Endometrial microvascular endothelial cells (primary cell): Measurements from ENCODE around the gene NAA20. TPM values are rescaled to one million over a fixed set of nuclear protein-coding genes. Genes with fewer than 3 reads are reported as not detected.

Source experiments
- in situ Hi-C: cut with HindIII; loops from 2 replicates; pipeline ENCODE4 v1.10.0; 2017; ENCODE audit warnings: low sequenced_read_pairs, low pct_unique_long_range_greater_than_20kb; ENCODE audit errors: inconsistent ontology term
- total RNA-seq: library from RNA; depleted of rRNA; stranded (reverse); fragments of >200 nt; gene quantifications from one replicate; pipeline ENCODE4 v1.2.3, GENCODE V29; 2015; ENCODE audit errors: inconsistent ontology term

The NAA20 gene
- total RNA-seq, 1 donor from 2014 or later, result 57.0 TPM

GRCh38 chr20:20005342-20005741, 11.8 kb upstream of the NAA20 start:
- in situ Hi-C loops, result no loop called here

GRCh38 chr20:20009784-20010253, 7.3 kb upstream of the NAA20 start:
- in situ Hi-C loops, result no loop called here

- in situ Hi-C loops, result no loop called here
These were observed 6.3 kb upstream of the NAA20 start for GRCh38 chr20:20010639-20011500.

- in situ Hi-C loops, result no loop called here
These were observed 4.6 kb upstream of the NAA20 start for GRCh38 chr20:20012541-20012940.

- in situ Hi-C loops, result no loop called here
These were observed 2.5 kb upstream of the NAA20 start for GRCh38 chr20:20014659-20015058.

- in situ Hi-C loops, result no loop called here
These were observed 653 bp downstream of the NAA20 start for GRCh38 chr20:20017844-20018185.

- in situ Hi-C loops, result no loop called here
These were observed 1.2 kb downstream of the NAA20 start for GRCh38 chr20:20018366-20018765.

- in situ Hi-C loops, result no loop called here
These were observed 2.0 kb downstream of the NAA20 start for GRCh38 chr20:20019123-20019522.

- in situ Hi-C loops, result no loop called here
These were observed 3.7 kb downstream of the NAA20 start for GRCh38 chr20:20020908-20021307.

- in situ Hi-C loops, result no loop called here
These were observed 4.7 kb downstream of the NAA20 start for GRCh38 chr20:20021835-20022234.

- in situ Hi-C loops, result no loop called here
These were observed 5.3 kb downstream of the NAA20 start for GRCh38 chr20:20022498-20022897.

GRCh38 chr20:20023395-20023794, 6.2 kb downstream of the NAA20 start:
- in situ Hi-C loops, result no loop called here

- in situ Hi-C loops, result no loop called here
These were observed 7.8 kb downstream of the NAA20 start for GRCh38 chr20:20024942-20025341.

GRCh38 chr20:20027284-20027683, 10.1 kb downstream of the NAA20 start:
- in situ Hi-C loops, result no loop called here

GRCh38 chr20:20031790-20032189, 14.6 kb downstream of the NAA20 start:
- in situ Hi-C loops, result no loop called here

GRCh38 chr20:20034486-20034885, 17.3 kb downstream of the NAA20 start:
- in situ Hi-C loops, result no loop called here

GRCh38 chr20:20036756-20037155, 19.6 kb downstream of the NAA20 start:
- in situ Hi-C loops, result no loop called here

- in situ Hi-C loops, result no loop called here
These were observed 20.8 kb downstream of the NAA20 start for GRCh38 chr20:20037960-20038359.

- in situ Hi-C loops, result no loop called here
These were observed 21.4 kb downstream of the NAA20 start for GRCh38 chr20:20038586-20038985.

GRCh38 chr20:20039752-20040387, 22.7 kb downstream of the NAA20 start:
- in situ Hi-C loops, result no loop called here
